CD4-positive, CD25-positive, alpha-beta regulatory T cell (primary cell): ENCODE measurements around the gene CYP1B1. TPM values are rescaled to one million over a fixed set of nuclear protein-coding genes. Genes with fewer than 3 reads are reported as not detected.
"Not testable (repeated sequence)": the region's sequence is repeated elsewhere in the genome, so short reads cannot be mapped to it uniquely, and the experiment has no call there.

Experiments used
- ATAC-seq, 2 donors: fragments of 150-1000 bp; cut with Tn5 transposase; one replicate each; pipeline ENCODE4 v1.10.0; 2021; ENCODE audit warnings: low read depth in 2 of 2, moderate number of reproducible peaks in 2 of 2, moderate library complexity in 1 of 2
- DNase-seq, 3 donors: peaks; one replicate each; pipeline versions ENCODE4 v3.0.0 to v3.0.0-alpha.2; 2012 to 2022; ENCODE audit warnings: mixed read lengths in 1 of 3
- H3K27ac ChIP-seq: one replicate; pipeline ENCODE4 v1.7.0; 2013; ENCODE audit warnings: mild to moderate bottlenecking, low read length; ENCODE audit not compliant: insufficient read depth, poor library complexity, severe bottlenecking
- H3K27me3 ChIP-seq: one replicate; pipeline ENCODE4 v1.7.0; 2013; ENCODE audit warnings: low read length; ENCODE audit not compliant: control insufficient read depth, insufficient read depth
- H3K36me3 ChIP-seq: one replicate; pipeline ENCODE4 v1.7.0; 2013; ENCODE audit warnings: mild to moderate bottlenecking, low read length, moderate library complexity; ENCODE audit not compliant: control insufficient read depth, insufficient read depth
- H3K4me1 ChIP-seq: 2 replicates; pipeline ENCODE4 v1.7.0; 2013; ENCODE audit warnings: mild to moderate bottlenecking, low read length; ENCODE audit not compliant: insufficient read depth, control insufficient read depth, poor library complexity, severe bottlenecking
- H3K4me3 ChIP-seq: one replicate; pipeline ENCODE4 v1.7.0; 2013; ENCODE audit warnings: low read depth, mild to moderate bottlenecking, low read length, moderate library complexity
- H3K9me3 ChIP-seq, 2 experiments: 1 replicate in 1 of 2; 2 replicates in 1 of 2; pipeline ENCODE4 v1.7.0; 2013; ENCODE audit warnings: low read length in 2 of 2, mild to moderate bottlenecking in 1 of 2, moderate library complexity in 1 of 2; ENCODE audit not compliant: control insufficient read depth in 2 of 2
- H3K27ac Mint-ChIP-seq, 3 donors: one replicate each; pipeline ENCODE4 v1.8.0; 2020 to 2022; ENCODE audit warnings: mild to moderate bottlenecking in 3 of 3, mixed read lengths in 3 of 3, moderate library complexity in 2 of 3
- H3K27me3 Mint-ChIP-seq: one replicate; pipeline ENCODE4 v1.8.0; 2022; ENCODE audit warnings: mild to moderate bottlenecking, mixed read lengths
- H3K36me3 Mint-ChIP-seq: one replicate; pipeline ENCODE4 v1.8.0; 2020; ENCODE audit warnings: mixed read lengths
- H3K4me1 Mint-ChIP-seq, 4 donors: one replicate each; pipeline ENCODE4 v1.8.0; 2020 to 2022; ENCODE audit warnings: mixed read lengths in 4 of 4, mild to moderate bottlenecking in 1 of 4
- H3K4me3 Mint-ChIP-seq, 4 donors: one replicate each; pipeline ENCODE4 v1.8.0; 2020 to 2022; ENCODE audit warnings: mild to moderate bottlenecking in 4 of 4, mixed read lengths in 4 of 4, moderate library complexity in 3 of 4
- H3K9me3 Mint-ChIP-seq, 7 donors: one replicate each; pipeline ENCODE4 v1.8.0; 2020 to 2022; ENCODE audit warnings: mixed read lengths in 7 of 7, mild to moderate bottlenecking in 3 of 7, moderate library complexity in 2 of 7
- polyA plus RNA-seq, 4 donors: library from polyadenylated mRNA; unstranded; fragments of 300-500 nt; fragmentation: Illumina TruSeq; gene quantifications; one replicate each; pipeline ENCODE4 v1.2.3, GENCODE V29; 2021
- total RNA-seq: library from RNA; stranded (reverse); gene quantifications from one replicate; pipeline ENCODE4 v1.2.3, GENCODE V29; 2022

Gene CYP1B1
- total and polyA plus RNA-seq, 5 donors from 2014 or later: 0.09 to 0.36 (median 0.10) TPM; not detected in 2

GRCh38 chr2:38115216-38116032 lies 39.5 kb upstream of the CYP1B1 start:
- H3K4me1 ChIP-seq: no peaks in the 10 kb centered on the region
- H3K4me3 ChIP-seq: no peak overlapping the region
- Mint-ChIP-seq H3K36me3 (no peaks in the 10 kb centered on the region), H3K27me3 (peaks cover 46% of the 10 kb centered on the region), H3K4me3 (no peak overlapping the region), H3K4me1 (peaks cover 0 to 2% (median 0%) of the 10 kb centered on the region in 4 donors), H3K27ac (no peak overlapping the region), H3K9me3 (peaks cover 0 to 4% (median 0%) of the 10 kb centered on the region in 7 donors)
- ATAC-seq: peak in 1 of 2 donors; percentile 45
- H3K27me3 ChIP-seq: peaks cover 10% of the 10 kb centered on the region
- no peak overlapping the region for H3K27ac ChIP-seq
- H3K9me3 ChIP-seq: no peaks in the 10 kb centered on the region
- peak; percentile 5 to 73 (median 13) for DNase-seq
- H3K36me3 ChIP-seq: no peaks in the 10 kb centered on the region

- Mint-ChIP-seq H3K36me3 (no peaks in the 10 kb centered on the region), H3K27ac (no peak overlapping the region), H3K4me1 (peaks cover 0 to 2% (median 0%) of the 10 kb centered on the region in 4 donors), H3K9me3 (peaks cover 0 to 4% (median 0%) of the 10 kb centered on the region in 7 donors), H3K4me3 (no peak overlapping the region), H3K27me3 (peaks cover 50% of the 10 kb centered on the region)
- H3K4me1 ChIP-seq: no peaks in the 10 kb centered on the region
- H3K36me3 ChIP-seq: no peaks in the 10 kb centered on the region
- no peaks in the 10 kb centered on the region for H3K9me3 ChIP-seq
- H3K27me3 ChIP-seq: peaks cover 13% of the 10 kb centered on the region
- DNase-seq (no peak), ATAC-seq (no peak)
- H3K27ac ChIP-seq: no peak overlapping the region
- H3K4me3 ChIP-seq: no peak overlapping the region
Observed at GRCh38 chr2:38113981-38114708, 38.2 kb upstream of the CYP1B1 start.

GRCh38 chr2:38113051-38113450 lies 37.1 kb upstream of the CYP1B1 start:
- no peak overlapping the region for H3K27ac Mint-ChIP-seq
- ATAC-seq: no peak

GRCh38 chr2:38111350-38111749 lies 35.4 kb upstream of the CYP1B1 start:
- not testable (repeated sequence) for ATAC-seq, DNase-seq

More at GRCh38 chr2:38113051-38113450, 37.1 kb upstream of the CYP1B1 start:
- Mint-ChIP-seq H3K4me1 (peaks cover 0 to 2% (median 0%) of the 10 kb centered on the region in 4 donors), H3K27me3 (peaks cover 51% of the 10 kb centered on the region), H3K36me3 (no peaks in the 10 kb centered on the region), H3K4me3 (no peak overlapping the region), H3K9me3 (peaks cover 0 to 4% (median 0%) of the 10 kb centered on the region in 7 donors)
- peaks cover 13% of the 10 kb centered on the region for H3K27me3 ChIP-seq
- H3K27ac ChIP-seq: no peak overlapping the region
- no peaks in the 10 kb centered on the region for H3K36me3 ChIP-seq
- no peak for DNase-seq
- H3K4me1 ChIP-seq: no peaks in the 10 kb centered on the region
- no peak overlapping the region for H3K4me3 ChIP-seq
- no peaks in the 10 kb centered on the region for H3K9me3 ChIP-seq

GRCh38 chr2:38109732-38110181 lies 33.8 kb upstream of the CYP1B1 start:
- no peak overlapping the region for H3K4me3 ChIP-seq
- H3K4me1 ChIP-seq: no peaks in the 10 kb centered on the region
- H3K36me3 Mint-ChIP-seq: no peaks in the 10 kb centered on the region
- H3K9me3 Mint-ChIP-seq: peaks cover 0 to 4% (median 0%) of the 10 kb centered on the region in 7 donors
- no peak for ATAC-seq
- H3K27ac ChIP-seq: no peak overlapping the region
- H3K4me3 Mint-ChIP-seq: no peak overlapping the region
- H3K36me3 ChIP-seq: no peaks in the 10 kb centered on the region
- peaks cover 38% of the 10 kb centered on the region for H3K27me3 Mint-ChIP-seq
- H3K27me3 ChIP-seq: peaks cover 8% of the 10 kb centered on the region
- H3K9me3 ChIP-seq: no peaks in the 10 kb centered on the region
- DNase-seq: no peak
- H3K27ac Mint-ChIP-seq: no peak overlapping the region
- H3K4me1 Mint-ChIP-seq: no peaks in the 10 kb centered on the region

More at GRCh38 chr2:38111350-38111749, 35.4 kb upstream of the CYP1B1 start:
- peaks cover 13% of the 10 kb centered on the region for H3K27me3 ChIP-seq
- H3K9me3 ChIP-seq, H3K4me3 Mint-ChIP-seq, H3K9me3 Mint-ChIP-seq, H3K4me3 ChIP-seq, H3K27ac ChIP-seq, H3K4me1 Mint-ChIP-seq, H3K27ac Mint-ChIP-seq, H3K4me1 ChIP-seq, H3K36me3 Mint-ChIP-seq, H3K36me3 ChIP-seq: not testable (repeated sequence)
- H3K27me3 Mint-ChIP-seq: peaks cover 45% of the 10 kb centered on the region

- Histone ChIP-seq H3K9me3 (no peaks in the 10 kb centered on the region), H3K4me3 (no peak overlapping the region), H3K4me1 (no peaks in the 10 kb centered on the region), H3K27ac (no peak overlapping the region), H3K27me3 (peaks cover 7% of the 10 kb centered on the region), H3K36me3 (no peaks in the 10 kb centered on the region)
- Mint-ChIP-seq H3K4me1 (no peaks in the 10 kb centered on the region), H3K36me3 (no peaks in the 10 kb centered on the region), H3K9me3 (peaks cover 0 to 4% (median 0%) of the 10 kb centered on the region in 7 donors), H3K4me3 (no peak overlapping the region), H3K27ac (no peak overlapping the region), H3K27me3 (peaks cover 37% of the 10 kb centered on the region)
- DNase-seq (no peak), ATAC-seq (no peak)
Observed at GRCh38 chr2:38108907-38109731, 33.2 kb upstream of the CYP1B1 start.

GRCh38 chr2:38107738-38108410 lies 31.9 kb upstream of the CYP1B1 start:
- Histone ChIP-seq H3K36me3 (no peaks in the 10 kb centered on the region), H3K4me1 (no peaks in the 10 kb centered on the region), H3K27ac (no peak overlapping the region), H3K4me3 (no peak overlapping the region), H3K9me3 (no peaks in the 10 kb centered on the region), H3K27me3 (peaks cover 2% of the 10 kb centered on the region)
- Mint-ChIP-seq H3K4me1 (no peaks in the 10 kb centered on the region), H3K27ac (no peak overlapping the region), H3K27me3 (peaks cover 28% of the 10 kb centered on the region), H3K4me3 (no peak overlapping the region), H3K36me3 (no peaks in the 10 kb centered on the region), H3K9me3 (peaks cover 0 to 3% (median 0%) of the 10 kb centered on the region in 7 donors)
- no peak for ATAC-seq
- DNase-seq: no peak
